ENCODE data around the gene HPSE2. TPM values are rescaled to one million over a fixed set of nuclear protein-coding genes. Genes with fewer than 3 reads are reported as not detected.

The HPSE2 gene
- total and polyA plus RNA-seq, 12 donors: 0.04 to 0.24 (median 0.13) TPM; not detected in 6

DNA sequence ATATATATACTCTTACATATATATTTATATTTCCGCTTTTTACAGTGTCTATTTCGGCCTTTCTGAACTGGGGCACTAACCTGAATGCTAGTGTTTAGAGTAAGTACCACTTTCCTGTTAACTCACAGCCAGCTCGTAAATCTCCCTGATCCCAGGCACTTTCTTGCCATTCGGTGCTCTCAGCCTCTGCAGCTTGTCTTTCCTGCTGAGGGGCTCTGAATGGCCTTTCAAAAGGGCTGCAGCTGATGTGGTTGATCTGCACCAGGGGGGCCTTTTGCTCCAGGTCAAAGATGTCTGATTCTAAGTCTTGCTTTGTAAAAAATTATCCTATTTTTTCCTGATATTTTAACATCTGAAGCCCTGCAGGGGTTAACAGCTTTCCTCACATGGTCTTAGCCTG is 763.5 kb downstream of the HPSE2 start:
- intact Hi-C loops (cut with DNase I): loop anchor here in 2 of 10 donors (10.0 kb wide), 2 partner anchors 713 to 903 kb away; no protein-coding TSS in a partner anchor
- ATAC-seq: no peak
- Histone ChIP-seq H3K27ac (no peak overlapping the region), H3K27me3 (peaks cover 0 to 15% (median 0%) of the 10 kb centered on the region in 7 donors), H3K36me3 (no peaks in the 10 kb centered on the region), H3K4me3 (no peak overlapping the region), H3K9me3 (no peaks in the 10 kb centered on the region), H3K4me1 (peaks cover 0 to 22% (median 10%) of the 10 kb centered on the region in 9 donors)
- no peak for DNase-seq
- TF ChIP-seq, protein P1, sequence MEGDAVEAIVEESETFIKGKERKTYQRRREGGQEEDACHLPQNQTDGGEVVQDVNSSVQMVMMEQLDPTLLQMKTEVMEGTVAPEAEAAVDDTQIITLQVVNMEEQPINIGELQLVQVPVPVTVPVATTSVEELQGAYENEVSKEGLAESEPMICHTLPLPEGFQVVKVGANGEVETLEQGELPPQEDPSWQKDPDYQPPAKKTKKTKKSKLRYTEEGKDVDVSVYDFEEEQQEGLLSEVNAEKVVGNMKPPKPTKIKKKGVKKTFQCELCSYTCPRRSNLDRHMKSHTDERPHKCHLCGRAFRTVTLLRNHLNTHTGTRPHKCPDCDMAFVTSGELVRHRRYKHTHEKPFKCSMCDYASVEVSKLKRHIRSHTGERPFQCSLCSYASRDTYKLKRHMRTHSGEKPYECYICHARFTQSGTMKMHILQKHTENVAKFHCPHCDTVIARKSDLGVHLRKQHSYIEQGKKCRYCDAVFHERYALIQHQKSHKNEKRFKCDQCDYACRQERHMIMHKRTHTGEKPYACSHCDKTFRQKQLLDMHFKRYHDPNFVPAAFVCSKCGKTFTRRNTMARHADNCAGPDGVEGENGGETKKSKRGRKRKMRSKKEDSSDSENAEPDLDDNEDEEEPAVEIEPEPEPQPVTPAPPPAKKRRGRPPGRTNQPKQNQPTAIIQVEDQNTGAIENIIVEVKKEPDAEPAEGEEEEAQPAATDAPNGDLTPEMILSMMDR (IDR thresholded peaks at IDR 0.05): no peak
- 70 to 83% methylated on average over 4 of the region's 4 CpGs for WGBS, 2 donors

DNA sequence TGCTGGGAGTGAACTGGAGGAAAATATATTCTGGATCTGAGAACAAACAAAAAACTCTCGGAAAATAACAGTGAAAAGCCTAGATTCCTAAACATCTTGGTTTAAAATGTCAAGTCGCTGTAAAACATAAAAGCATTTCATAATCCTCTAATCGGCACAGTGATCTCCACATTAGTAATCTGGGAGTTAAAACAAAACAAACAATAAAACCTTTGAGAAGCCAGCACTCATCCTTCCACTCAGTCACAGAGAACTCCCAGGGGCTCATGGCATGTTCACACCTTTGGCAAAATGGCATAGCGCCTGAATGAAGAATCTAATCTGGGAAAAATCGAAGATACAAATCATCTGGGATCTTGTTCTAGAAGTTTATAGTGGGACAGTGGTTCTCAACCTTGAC is 764.8 kb downstream of the HPSE2 start:
- DNase-seq: no peak
- intact Hi-C loops (cut with DNase I): loop anchor here in 2 of 10 donors (10.0 kb wide), 2 partner anchors 714 to 904 kb away; no protein-coding TSS in a partner anchor
- Histone ChIP-seq H3K27ac (no peak overlapping the region), H3K36me3 (no peaks in the 10 kb centered on the region), H3K4me1 (peaks cover 0 to 25% (median 13%) of the 10 kb centered on the region in 9 donors), H3K9me3 (no peaks in the 10 kb centered on the region), H3K4me3 (no peak overlapping the region), H3K27me3 (peaks cover 0 to 15% (median 0%) of the 10 kb centered on the region in 7 donors)
- WGBS, 2 donors: 85 to 89% methylated on average over 5 of the region's 5 CpGs
- ATAC-seq: no peak
- TF ChIP-seq, protein P1 (IDR thresholded peaks at IDR 0.05): no peak

DNA sequence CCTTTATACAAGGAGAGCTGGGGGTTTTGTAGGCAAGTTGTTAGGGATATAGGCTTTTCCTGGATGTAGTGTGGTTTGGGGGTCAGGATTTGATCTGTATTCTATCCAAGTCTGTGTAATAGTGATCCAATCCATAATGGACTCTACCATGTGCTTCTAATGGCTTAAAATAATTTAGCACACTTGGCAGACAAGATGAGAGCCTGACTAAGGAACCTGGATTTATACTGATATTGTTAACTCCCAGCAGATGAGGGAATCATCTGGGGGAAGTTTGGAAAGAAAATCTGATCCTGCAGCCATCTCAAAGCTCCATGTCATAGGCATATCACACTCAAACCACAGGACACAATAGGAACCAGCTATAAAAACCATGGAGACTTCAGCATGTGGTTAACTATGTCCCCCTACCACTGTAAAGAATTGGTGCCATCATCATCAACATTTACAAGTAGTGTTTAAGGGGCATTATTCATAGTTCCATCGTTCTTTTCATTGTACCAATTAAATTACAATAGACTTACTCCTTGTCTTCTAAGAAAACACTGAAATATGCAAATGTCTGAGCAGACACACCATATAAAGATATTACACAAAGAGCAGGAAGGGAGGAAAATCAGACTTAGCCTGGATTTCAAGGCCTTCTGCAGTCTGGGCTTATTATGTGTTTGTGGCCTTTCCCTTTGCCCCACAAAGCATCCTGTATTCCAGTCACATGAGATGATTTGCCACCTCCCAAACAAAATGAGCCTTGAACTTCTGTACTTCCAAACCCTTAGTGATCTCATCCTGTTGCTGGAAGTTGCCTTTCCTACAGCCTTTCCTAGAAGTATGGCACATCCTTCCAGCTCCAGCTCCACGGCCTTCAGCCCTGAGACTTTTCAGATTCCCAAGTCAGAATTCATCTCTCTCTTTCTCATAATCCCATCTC is 766.4 kb downstream of the HPSE2 start:
- no peaks in the 10 kb centered on the region for H3K9me3 ChIP-seq
- intact Hi-C loops (cut with DNase I): loop anchor here in 7 of 10 donors (2.0 to 10.0 kb wide), 7 partner anchors 193 to 966 kb away; partner anchors contain the start of gene GOT1 (in 1 of the 7)
- DNase-seq: no peak
- peaks cover 0 to 15% (median 0%) of the 10 kb centered on the region in 7 donors for H3K27me3 ChIP-seq
- TF ChIP-seq, protein P1 (IDR thresholded peaks at IDR 0.05): no peak
- 73 to 75% methylated on average over 2 of the region's 2 CpGs for WGBS, 2 donors
- no peak overlapping the region for H3K4me3 ChIP-seq
- no peak overlapping the region for H3K27ac ChIP-seq
- H3K4me1 ChIP-seq: peaks cover 0 to 33% (median 13%) of the 10 kb centered on the region in 9 donors
- no peaks in the 10 kb centered on the region for H3K36me3 ChIP-seq
- ATAC-seq: peak in 1 of 8 donors; percentile 43

DNA sequence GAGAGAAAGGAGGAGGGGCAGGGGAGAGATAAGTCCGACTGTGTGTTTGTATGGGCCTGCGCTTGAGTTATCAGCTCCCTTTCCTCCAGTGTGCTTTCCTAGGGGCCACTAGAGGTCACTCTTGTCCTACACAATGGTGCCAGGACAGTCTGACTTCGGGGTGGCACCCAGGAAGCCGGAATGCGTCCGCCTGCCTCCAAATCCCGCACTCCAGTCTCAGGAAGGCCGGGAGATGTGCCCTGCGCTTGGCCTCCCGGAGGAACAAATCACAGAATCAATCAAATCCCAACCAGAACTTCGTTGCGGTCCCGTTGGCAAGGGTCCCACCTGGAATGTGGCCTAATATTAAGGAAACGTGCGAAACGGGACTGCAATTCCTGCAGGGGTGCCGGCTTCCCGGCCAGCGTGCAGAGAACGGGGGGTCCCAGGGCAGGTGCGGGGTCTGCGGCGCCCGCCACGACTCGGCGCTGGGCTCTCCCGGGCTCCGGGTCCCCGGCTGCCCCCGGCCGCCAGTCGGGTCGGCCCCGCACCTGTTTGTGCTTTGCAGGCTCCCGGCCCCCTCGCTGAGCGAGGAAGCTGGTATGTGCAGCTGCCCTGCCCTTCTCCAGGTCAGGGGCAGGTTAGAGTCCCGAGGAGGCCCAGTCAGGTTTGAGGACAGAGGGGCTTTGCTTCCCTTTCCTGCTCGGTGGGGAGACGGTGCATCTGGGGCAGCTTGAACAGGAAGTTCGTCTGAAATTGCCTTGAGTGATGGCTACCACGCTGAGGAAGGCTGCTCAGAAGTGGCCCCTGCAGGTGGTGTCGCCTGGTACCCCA is 767.9 kb downstream of the HPSE2 start:
- TF ChIP-seq, protein P1 (IDR thresholded peaks at IDR 0.05): peak; percentile 59 to 91 (median 88)
- H3K27ac ChIP-seq: peak overlapping the region in 2 of 10 donors; percentile 35 to 40
- H3K4me3 ChIP-seq: peak overlapping the region; percentile 21 to 66 (median 60)
- no peaks in the 10 kb centered on the region for H3K36me3 ChIP-seq
- 4 to 6% methylated on average over 44 of the region's 44 CpGs for WGBS, 2 donors
- DNase-seq (peak; percentile 58 to 71), ATAC-seq (peak; percentile 94 to 96 (median 95))
- H3K4me1 ChIP-seq: peaks cover 0 to 33% (median 13%) of the 10 kb centered on the region in 9 donors
- H3K27me3 ChIP-seq: peaks cover 0 to 15% (median 0%) of the 10 kb centered on the region in 7 donors
- no peaks in the 10 kb centered on the region for H3K9me3 ChIP-seq
- intact Hi-C loops (cut with DNase I): loop anchor here (2.0 to 10.0 kb wide), 7 partner anchors 195 to 967 kb away; partner anchors contain the start of gene GOT1 (in 1 of the 10)

Measured in heart right ventricle (tissue), 16 donors.